Measurements from ENCODE around the gene BIRC7.

The BIRC7 gene

DNA sequence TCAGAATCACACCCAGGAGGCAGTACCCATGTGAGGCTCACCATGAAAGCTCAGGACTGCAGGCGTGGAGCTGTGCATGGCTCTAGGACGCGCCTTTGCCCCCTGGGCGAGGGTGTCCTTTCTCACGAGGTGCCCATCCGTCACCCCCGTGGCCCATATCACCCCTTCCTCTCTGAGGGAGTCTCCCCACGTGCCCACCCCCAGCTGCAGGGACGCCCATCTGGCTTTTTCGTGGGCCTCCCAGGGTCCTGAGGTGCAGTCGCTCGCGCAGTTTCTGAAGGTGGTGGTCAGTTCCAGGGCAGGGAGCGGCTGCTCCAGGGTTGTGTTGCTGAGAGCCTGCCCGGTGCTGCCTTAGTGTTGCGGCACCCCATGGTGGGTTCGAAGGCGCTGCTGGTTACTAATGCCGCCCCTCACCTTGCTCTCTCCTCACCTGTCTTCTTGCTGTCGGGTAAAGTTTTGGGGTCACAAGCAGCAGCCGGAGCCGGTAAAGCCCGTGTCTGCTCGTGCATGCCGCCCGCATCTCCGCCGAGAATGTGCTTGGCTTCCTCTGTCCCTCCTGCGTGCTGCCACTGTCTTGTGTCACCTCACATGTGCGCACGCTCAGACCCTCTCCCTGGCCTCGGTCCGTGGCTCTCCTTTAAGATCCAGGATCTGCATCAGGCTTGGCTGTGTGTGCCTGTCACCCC lies 47.8 kb downstream of the BIRC7 start:
- DNase-seq, result no peak
- in situ Hi-C loops (cut with HindIII; ENCODE audit: low pct_ligation_motif_present, low pct_unique_long_range_greater_than_20kb, low sequenced_read_pairs), result loop anchor here (25.0 kb wide), 1 partner anchor 104 kb away; no protein-coding TSS in a partner anchor

DNA sequence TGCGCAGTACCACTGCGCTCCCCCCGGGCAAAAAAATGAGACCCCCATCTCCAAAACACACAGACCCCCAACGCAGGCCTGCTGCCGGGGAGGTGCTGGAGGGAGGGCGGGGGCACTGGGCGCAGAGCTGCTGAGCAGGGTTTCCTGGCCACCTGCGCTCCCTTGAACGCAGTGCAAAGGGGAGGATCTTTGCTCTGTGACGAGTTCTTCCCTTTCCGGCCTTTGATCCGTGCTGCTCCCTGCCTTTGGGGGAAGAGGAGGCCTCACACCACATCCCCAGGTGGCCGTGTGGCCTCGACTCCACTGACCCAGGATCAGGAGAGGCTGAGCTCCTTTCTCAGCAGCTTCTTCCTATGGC lies 48.4 kb downstream of the BIRC7 start:
- no peak for DNase-seq
- in situ Hi-C loops (cut with HindIII; ENCODE audit: low pct_ligation_motif_present, low pct_unique_long_range_greater_than_20kb, low sequenced_read_pairs), result loop anchor here (25.0 kb wide), 1 partner anchor 103 kb away; no protein-coding TSS in a partner anchor

DNA sequence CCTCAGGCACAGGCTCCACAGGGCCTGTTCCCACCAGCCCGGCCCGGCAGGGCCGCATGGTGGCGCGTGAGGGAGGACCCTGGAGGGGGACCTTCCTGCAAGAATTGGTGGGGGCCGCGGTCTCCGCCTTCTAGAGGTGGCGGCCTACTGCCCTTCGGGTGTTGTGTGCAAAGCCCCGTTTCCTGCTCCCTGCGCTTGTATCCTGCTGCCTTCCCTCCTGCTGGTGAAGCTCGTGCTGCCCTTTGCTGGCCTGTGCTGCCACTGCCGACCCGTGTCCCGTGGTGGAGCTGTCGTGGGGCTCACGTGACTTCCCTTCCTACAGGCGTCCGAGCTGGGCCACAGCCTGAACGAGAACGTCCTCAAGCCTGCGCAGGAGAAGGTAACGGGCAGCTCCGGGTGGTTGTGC lies 48.8 kb downstream of the BIRC7 start:
- in situ Hi-C loops (cut with HindIII; ENCODE audit: low pct_ligation_motif_present, low pct_unique_long_range_greater_than_20kb, low sequenced_read_pairs), result loop anchor here (25.0 kb wide), 1 partner anchor 103 kb away; no protein-coding TSS in a partner anchor
- DNase-seq, result no peak

DNA sequence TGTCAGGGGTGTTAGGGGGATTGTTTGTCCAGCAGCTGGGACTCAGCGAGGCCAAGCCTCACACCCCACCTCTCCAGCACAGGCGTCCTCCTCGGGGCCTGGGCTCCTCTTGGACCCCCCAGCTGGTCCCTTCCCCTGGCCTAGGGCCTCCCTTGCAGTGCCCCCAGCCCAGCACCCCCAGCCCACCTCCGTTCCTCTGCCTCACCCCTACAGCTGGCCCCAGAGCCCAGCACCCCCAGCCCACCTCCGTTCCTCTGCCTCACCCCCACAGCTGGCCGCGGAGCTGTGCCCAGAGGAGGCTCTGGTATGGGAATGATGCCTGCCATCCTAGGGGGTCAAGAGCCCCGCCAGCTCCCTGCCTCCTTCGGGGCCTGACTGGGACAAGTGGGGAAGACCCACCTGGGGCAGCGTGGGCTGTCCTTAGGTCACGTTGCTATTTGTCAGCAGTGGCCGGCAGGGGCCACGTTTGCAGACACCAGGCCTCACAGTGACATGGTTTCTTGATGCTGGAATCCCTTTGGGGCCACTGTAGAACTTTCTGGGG lies 49.3 kb downstream of the BIRC7 start:
- no peak for DNase-seq

DNA sequence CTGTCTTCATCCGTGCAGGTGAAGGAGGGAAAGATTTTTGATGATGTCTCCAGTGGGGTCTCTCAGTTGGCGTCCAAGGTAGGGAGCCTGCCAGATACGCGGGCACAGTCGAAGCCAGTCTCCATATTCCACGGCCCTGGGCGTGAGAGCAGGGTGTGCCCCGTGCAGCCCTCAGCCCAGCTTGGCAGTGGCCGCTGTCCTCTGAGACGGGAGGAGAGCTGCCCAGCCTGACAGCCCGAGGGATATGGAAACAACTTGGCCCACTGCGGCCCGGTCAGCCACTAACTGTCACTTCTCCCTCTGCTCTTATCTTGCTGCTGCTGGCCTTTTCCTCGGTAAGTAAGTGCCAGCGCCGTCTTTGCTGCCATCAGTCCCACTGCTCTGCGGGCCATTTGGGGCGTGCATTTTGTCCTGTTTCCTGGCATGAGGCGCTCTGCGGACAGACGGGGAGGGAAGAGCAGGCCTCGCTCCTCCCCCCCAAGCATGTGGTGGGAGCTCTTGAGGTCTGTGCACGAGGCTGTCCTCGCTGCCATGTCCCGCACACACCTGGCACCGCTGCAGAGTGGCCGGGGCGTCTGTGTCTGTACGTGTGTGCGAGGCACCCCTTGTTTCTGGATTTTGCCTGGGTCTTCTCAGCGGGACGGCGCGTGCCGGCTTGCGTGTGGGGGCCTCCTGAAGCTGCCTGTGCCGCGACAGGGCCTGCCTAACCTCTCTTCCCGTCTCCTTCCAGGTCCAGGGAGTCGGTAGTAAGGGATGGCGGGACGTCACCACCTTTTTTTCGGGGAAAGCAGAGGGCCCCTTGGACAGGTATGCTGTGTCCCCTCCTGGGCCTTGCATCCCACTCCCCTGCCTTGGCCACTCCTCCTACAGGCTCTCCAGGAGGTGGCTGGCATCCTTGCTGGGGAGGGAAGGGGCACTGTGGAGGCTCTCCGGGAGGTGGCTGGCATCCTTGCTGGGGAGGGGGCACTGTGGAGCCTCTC lies 50.2 kb downstream of the BIRC7 start:
- in situ Hi-C loops (cut with HindIII; ENCODE audit: low pct_ligation_motif_present, low pct_unique_long_range_greater_than_20kb, low sequenced_read_pairs), result loop anchor here (25.0 kb wide), 1 partner anchor 101 kb away; no protein-coding TSS in a partner anchor
- DNase-seq, result no peak

More for the DNA sequence above, 49.3 kb downstream of the BIRC7 start:
- in situ Hi-C loops (cut with HindIII; ENCODE audit: low pct_ligation_motif_present, low pct_unique_long_range_greater_than_20kb, low sequenced_read_pairs), result loop anchor here (25.0 kb wide), 1 partner anchor 102 kb away; no protein-coding TSS in a partner anchor

DNA sequence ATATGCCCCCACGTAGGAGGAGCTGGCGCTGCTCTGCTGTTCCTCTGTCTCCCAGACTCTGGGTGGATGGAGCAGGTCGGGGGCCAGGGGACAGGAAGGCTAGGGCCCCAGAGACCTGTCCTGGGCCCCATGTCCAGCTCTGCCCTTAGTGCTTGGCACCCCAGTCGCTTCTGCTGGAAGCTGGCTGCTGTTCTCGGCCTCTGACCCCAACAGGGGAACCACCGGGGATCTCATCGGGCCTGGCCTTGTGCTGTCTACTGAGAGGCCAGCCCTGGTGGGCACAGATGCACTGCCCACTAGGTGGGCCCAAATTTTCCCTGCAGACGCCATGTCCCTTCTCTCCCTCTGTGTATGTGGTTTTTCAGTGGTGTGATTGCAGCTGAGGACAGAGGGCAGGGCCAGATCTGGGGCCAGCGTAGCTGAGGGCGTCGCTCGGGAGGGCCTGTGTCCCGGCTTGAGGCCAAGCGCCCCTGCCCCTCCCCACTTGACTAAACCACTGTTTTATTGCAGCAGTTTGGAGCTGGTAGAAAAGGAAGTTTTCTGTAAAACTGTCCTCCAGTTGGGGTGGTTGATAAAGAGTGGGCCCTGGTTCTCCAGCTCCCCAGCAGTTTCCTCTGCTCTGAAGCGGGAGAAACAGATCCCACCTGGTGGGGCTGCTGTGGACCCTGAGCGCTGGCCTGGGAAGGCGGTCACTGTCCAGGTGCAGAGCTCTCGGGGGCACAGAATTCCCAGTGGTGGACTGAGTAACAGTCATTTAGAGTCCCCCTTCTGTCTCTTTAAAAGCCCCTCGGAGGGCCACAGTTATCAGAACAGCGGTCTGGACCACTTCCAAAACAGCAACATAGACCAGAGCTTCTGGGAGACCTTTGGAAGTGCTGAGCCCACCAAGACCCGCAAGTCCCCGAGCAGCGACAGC lies 51.3 kb downstream of the BIRC7 start:
- in situ Hi-C loops (cut with HindIII; ENCODE audit: low pct_ligation_motif_present, low pct_unique_long_range_greater_than_20kb, low sequenced_read_pairs), result loop anchor here (25.0 kb wide), 1 partner anchor 100 kb away; no protein-coding TSS in a partner anchor
- no peak for DNase-seq

DNA sequence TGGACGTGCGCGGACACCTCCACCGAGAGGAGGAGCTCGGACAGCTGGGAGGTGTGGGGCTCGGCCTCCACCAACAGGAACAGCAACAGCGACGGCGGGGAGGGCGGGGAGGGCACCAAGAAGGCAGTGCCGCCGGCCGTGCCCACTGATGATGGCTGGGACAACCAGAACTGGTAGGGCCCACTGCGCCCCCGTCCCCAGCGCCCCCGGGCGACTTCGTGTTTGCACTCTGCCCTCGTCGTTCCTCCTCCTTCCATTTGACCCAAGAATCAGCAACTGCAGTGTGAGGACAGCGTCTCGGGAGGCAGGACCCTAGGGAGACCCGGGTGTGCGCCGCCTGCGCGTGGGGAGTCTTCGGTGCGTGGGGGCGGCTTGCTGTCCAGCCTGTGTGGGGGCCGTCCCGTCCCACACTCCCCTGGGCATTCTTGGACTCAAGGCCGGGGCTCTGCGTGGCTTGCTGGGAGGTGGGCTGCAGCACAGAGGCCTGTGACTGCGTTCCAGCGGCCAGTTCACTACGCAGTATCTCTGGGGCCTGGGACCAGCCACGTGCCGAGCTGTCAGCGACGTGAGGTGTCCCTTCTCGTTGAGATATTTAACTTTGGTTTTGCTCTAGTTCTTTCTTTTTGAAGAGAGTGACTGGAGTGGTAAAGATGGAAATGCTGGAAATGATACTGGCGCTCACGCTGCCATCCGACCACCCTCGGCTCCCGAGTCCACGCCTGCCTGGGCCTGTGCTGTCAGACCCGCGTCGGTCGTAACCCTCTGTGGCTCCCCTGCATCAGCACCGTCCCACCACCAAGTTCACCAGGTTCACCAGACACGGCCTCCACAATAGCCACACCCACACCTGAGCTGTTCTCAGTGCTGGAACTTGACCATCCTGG lies 52.2 kb downstream of the BIRC7 start:
- in situ Hi-C loops (cut with HindIII; ENCODE audit: low pct_ligation_motif_present, low pct_unique_long_range_greater_than_20kb, low sequenced_read_pairs), result loop anchor here (25.0 kb wide), 1 partner anchor 99 kb away; no protein-coding TSS in a partner anchor
- no peak for DNase-seq

DNA sequence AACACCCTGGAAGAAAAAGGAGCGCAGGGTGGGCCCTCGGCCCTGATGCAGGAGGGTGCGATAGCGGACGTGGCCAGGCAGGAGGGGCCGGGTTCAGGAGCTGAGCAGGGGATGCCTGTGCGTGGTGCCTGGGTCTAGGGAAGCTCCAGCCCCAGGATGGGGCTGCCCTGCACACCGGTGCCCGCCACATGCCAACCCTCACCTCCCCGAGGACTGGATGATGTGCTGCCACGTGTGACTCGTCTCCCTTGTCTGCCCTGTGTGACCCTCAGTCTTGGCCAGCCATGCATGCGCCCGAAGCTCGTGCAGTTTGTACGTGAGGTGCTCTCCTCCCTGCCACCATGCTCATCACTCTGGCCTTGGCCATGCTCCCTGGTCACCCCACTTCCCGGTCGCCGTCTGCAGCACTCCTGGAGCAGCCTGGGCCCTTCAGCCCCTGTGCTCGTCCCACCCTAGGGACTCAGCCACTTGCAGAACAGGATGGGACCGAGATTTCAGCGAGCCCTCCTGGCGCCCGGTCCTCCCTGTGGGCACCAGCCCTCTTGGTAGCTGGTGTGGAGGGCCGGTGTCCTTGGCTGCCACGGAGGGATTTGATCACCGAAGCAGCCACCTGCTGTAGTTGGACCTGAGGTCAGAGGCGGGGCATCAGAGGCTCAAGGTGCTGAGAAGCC lies 53.0 kb downstream of the BIRC7 start:
- in situ Hi-C loops (cut with HindIII; ENCODE audit: low pct_ligation_motif_present, low pct_unique_long_range_greater_than_20kb, low sequenced_read_pairs), result loop anchor here (25.0 kb wide), 1 partner anchor 99 kb away; no protein-coding TSS in a partner anchor
- DNase-seq, result no peak

DNA sequence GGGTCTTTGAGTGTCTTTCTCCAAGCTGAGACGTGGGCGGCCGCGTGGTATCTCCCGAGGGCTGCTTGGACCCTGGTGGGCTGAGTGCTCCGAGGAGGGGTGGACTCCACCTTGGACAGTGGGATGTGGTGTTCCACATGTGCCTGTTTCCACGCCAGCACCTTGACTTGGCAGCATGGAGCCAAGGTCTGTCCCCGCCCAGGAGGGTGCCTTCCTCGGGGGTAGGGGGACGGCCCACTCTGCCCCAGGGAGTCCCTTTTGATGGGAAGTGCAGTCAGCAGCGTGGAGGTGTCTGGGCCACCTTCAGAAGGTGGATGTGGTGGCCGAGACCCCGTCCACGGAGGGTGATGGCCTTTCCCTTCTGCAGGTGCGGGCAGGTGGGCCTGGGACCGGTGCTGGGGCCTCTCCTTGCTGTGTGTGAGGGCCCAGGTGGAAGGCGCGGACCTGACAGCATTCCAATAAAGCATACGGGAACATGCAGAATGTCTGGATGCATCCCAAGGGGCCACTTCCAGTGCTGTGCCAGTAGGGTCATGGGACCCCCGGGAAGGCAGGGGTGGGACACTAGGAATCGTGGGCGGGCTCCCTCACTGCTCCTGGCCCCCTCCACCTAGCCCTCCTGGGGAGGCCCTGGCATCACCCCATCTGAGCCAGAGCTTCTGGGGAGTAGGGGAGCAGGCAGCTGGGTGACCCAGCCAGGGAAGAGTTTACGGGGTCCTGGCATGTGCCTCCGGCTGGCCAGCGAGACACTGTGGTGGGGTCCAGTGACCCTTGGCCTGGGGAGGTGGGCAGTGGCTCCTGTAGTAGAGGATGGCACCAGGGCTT lies 53.8 kb downstream of the BIRC7 start:
- DNase-seq, result no peak
- in situ Hi-C loops (cut with HindIII; ENCODE audit: low pct_ligation_motif_present, low pct_unique_long_range_greater_than_20kb, low sequenced_read_pairs), result loop anchor here (25.0 kb wide), 1 partner anchor 98 kb away; no protein-coding TSS in a partner anchor

Data from ACHN (cell line).